H1 (cell line): Measurements from ENCODE around the gene NRAS. TPM values are rescaled to one million over a fixed set of nuclear protein-coding genes. Genes with fewer than 3 reads are reported as not detected.

Source experiments
- CTCF ChIA-PET: fragments of 300-600 bp; sonication (Branson Sonifier 250); formaldehyde crosslinking; loops from one replicate; lab custom pipeline; 2021; ENCODE audit not compliant: partially characterized antibody; lab: Charles Lee
- POLR2A ChIA-PET: fragments of 300-600 bp; sonication (Branson Sonifier 250); formaldehyde crosslinking; loops from one replicate; lab custom pipeline; 2021; ENCODE audit warnings: inconsistent platforms; ENCODE audit not compliant: partially characterized antibody; lab: Charles Lee
- DNase-seq, 2 experiments: peaks; one replicate each; pipeline versions ENCODE4 v3.0.0 to v3.0.0-alpha.2; 2010 to 2022; ENCODE audit warnings: low spot score in 2 of 2, low read depth in 1 of 2, mixed read lengths in 1 of 2
- FAIRE-seq: peaks from 2 replicates; lab custom pipeline; 2011; peaks lifted over from hg19 to GRCh38; lab: Jason Lieb, UNC
- H2AFZ ChIP-seq: 2 replicates; pipeline ENCODE4 v1.8.1; 2012; ENCODE audit warnings: low read length, inconsistent platforms
- H2AK5ac ChIP-seq: 2 replicates; pipeline ENCODE4 v1.6.1; 2013; ENCODE audit warnings: low read depth, low read length
- H2BK120ac ChIP-seq: replicated peaks from 2 replicates; pipeline ENCODE3; 2013; ENCODE audit warnings: low read depth, low read length, inconsistent platforms
- H2BK12ac ChIP-seq: 2 replicates; pipeline ENCODE4 v1.6.1; 2013; ENCODE audit warnings: low read depth, low read length
- H2BK15ac ChIP-seq: 2 replicates; pipeline ENCODE4 v1.6.1; 2013; ENCODE audit warnings: low read length
- H2BK20ac ChIP-seq: 2 replicates; pipeline ENCODE4 v1.6.1; 2013; ENCODE audit warnings: low read length
- H2BK5ac ChIP-seq: 2 replicates; pipeline ENCODE4 v1.6.1; 2013; ENCODE audit warnings: low read depth, low read length
- H3K14ac ChIP-seq: 2 replicates; pipeline ENCODE4 v1.6.1; 2013; ENCODE audit warnings: inconsistent platforms; ENCODE audit not compliant: insufficient read length
- H3K18ac ChIP-seq: 2 replicates; pipeline ENCODE4 v1.6.1; 2013; ENCODE audit warnings: low read length; ENCODE audit errors: extremely low read depth
- H3K23ac ChIP-seq: 2 replicates; pipeline ENCODE4 v1.6.1; 2013; ENCODE audit warnings: inconsistent platforms; ENCODE audit not compliant: insufficient read length
- H3K23me2 ChIP-seq: 2 replicates; pipeline ENCODE4 v1.6.1; 2013; ENCODE audit warnings: low read depth, low read length
- H3K27ac ChIP-seq: 2 replicates; pipeline ENCODE4 v1.6.1; 2011; ENCODE audit warnings: low read depth, low read length, inconsistent platforms
- H3K27me3 ChIP-seq, 4 experiments: replicated peaks in 1 of 4; 1 replicate in 1 of 4; 2 replicates in 3 of 4; pipeline versions ENCODE4 v1.6.1 to v1.8.1; 2011 to 2013; ENCODE audit warnings: low read length in 3 of 4, mild to moderate bottlenecking in 3 of 4, inconsistent platforms in 2 of 4, mixed read lengths in 2 of 4, moderate library complexity in 1 of 4; ENCODE audit not compliant: control insufficient read depth in 3 of 4, insufficient read depth in 3 of 4; ENCODE audit errors: extremely low read depth in 1 of 4
- H3K36me3 ChIP-seq, 4 experiments: 2 replicates each; pipeline versions ENCODE4 v1.6.1 to v1.8.1; 2011 to 2013; ENCODE audit warnings: mild to moderate bottlenecking in 4 of 4, low read length in 3 of 4, moderate library complexity in 2 of 4, control low read depth in 1 of 4, inconsistent platforms in 1 of 4; ENCODE audit not compliant: insufficient read depth in 4 of 4, control insufficient read depth in 2 of 4
- H3K4ac ChIP-seq: replicated peaks from 2 replicates; pipeline ENCODE3; 2013; ENCODE audit warnings: low read length, low read depth, mixed read lengths, inconsistent platforms; ENCODE audit not compliant: insufficient read length
- H3K4me1 ChIP-seq, 4 experiments: replicated peaks in 1 of 4; 1 replicate in 1 of 4; 2 replicates in 3 of 4; pipeline versions ENCODE4 v1.6.1 to v1.8.1; 2011 to 2013; ENCODE audit warnings: low read length in 3 of 4, inconsistent platforms in 2 of 4, mixed read lengths in 1 of 4; ENCODE audit not compliant: insufficient read depth in 4 of 4, control insufficient read depth in 3 of 4
- H3K4me2 ChIP-seq, 2 experiments: 2 replicates each; pipeline versions ENCODE4 v1.6.1 to v1.8.1; 2011 to 2013; ENCODE audit warnings: low read depth in 2 of 2, low read length in 2 of 2, control low read depth in 1 of 2, inconsistent platforms in 1 of 2, mild to moderate bottlenecking in 1 of 2; ENCODE audit not compliant: insufficient read depth in 1 of 2
- H3K4me3 ChIP-seq, 4 experiments: fragments of 200-600, 300-600 bp in 1 of 4; sonication (generic), shearing (Covaris generic), sonication (Bioruptor Twin) in 1 of 4; 2 replicates each; pipeline versions ENCODE4 v1.5.1 to v1.8.1; 2011 to 2016; ENCODE audit warnings: low read length in 4 of 4, low read depth in 3 of 4, control low read depth in 2 of 4, inconsistent platforms in 2 of 4, mild to moderate bottlenecking in 2 of 4, mixed read lengths in 1 of 4, moderate library complexity in 1 of 4; ENCODE audit not compliant: insufficient read depth in 2 of 4; ENCODE audit errors: extremely low read depth in 1 of 4
- H3K56ac ChIP-seq: replicated peaks from 2 replicates; pipeline ENCODE3; 2013; ENCODE audit warnings: low read depth, mild to moderate bottlenecking, mixed read lengths, low read length, inconsistent platforms; ENCODE audit not compliant: insufficient read length
- H3K79me1 ChIP-seq: 2 replicates; pipeline ENCODE4 v1.6.1; 2013; ENCODE audit warnings: low read depth, low read length, control low read depth
- H3K79me2 ChIP-seq, 2 experiments: 2 replicates each; pipeline versions ENCODE4 v1.6.1 to v1.8.1; 2012 to 2013; ENCODE audit warnings: low read length in 2 of 2, mild to moderate bottlenecking in 2 of 2, inconsistent platforms in 1 of 2; ENCODE audit not compliant: insufficient read depth in 2 of 2, control insufficient read depth in 1 of 2
- H3K9ac ChIP-seq, 4 experiments: replicated peaks in 1 of 4; 1 replicate in 1 of 4; 2 replicates in 3 of 4; pipeline versions ENCODE4 v1.6.1 to v1.8.1; 2011 to 2013; ENCODE audit warnings: low read depth in 3 of 4, low read length in 3 of 4, control low read depth in 2 of 4, mild to moderate bottlenecking in 2 of 4, moderate library complexity in 2 of 4, inconsistent platforms in 1 of 4; ENCODE audit errors: extremely low read depth in 1 of 4
- H3K9me3 ChIP-seq, 2 experiments: 2 replicates each; pipeline versions ENCODE4 v1.6.1 to v1.8.1; 2012 to 2013; ENCODE audit warnings: mild to moderate bottlenecking in 2 of 2, moderate library complexity in 2 of 2, control low read depth in 1 of 2, inconsistent platforms in 1 of 2, low read depth in 1 of 2, low read length in 1 of 2, mixed read lengths in 1 of 2; ENCODE audit not compliant: insufficient read depth in 2 of 2
- H4K20me1 ChIP-seq, 2 experiments: replicated peaks in 1 of 2; 2 replicates each; pipeline versions ENCODE3 to v1.8.1; 2011 to 2013; ENCODE audit warnings: inconsistent platforms in 2 of 2, low read length in 2 of 2, mild to moderate bottlenecking in 1 of 2; ENCODE audit not compliant: insufficient read depth in 2 of 2, control insufficient read depth in 1 of 2
- H4K5ac ChIP-seq: 2 replicates; pipeline ENCODE4 v1.6.1; 2013; ENCODE audit warnings: low read length, low read depth, mixed read lengths, inconsistent platforms; ENCODE audit not compliant: insufficient read length
- H4K8ac ChIP-seq: 2 replicates; pipeline ENCODE4 v1.8.0; 2013; ENCODE audit warnings: mild to moderate bottlenecking, moderate library complexity, low read length, inconsistent platforms; ENCODE audit not compliant: insufficient read depth; ENCODE audit errors: extremely low read depth
- H4K91ac ChIP-seq: replicated peaks from 2 replicates; pipeline ENCODE3; 2013; ENCODE audit warnings: low read length, mixed read lengths, inconsistent platforms; ENCODE audit not compliant: insufficient read length
- CTBP2 ChIP-seq: IDR thresholded peaks from 2 replicates; pipeline ENCODE4 v1.7.0; 2011; ENCODE audit warnings: borderline replicate concordance, mild to moderate bottlenecking, moderate library complexity, mixed read lengths, low read length; ENCODE audit not compliant: insufficient read depth, insufficient read length
- POLR2AphosphoS5 ChIP-seq: IDR thresholded peaks from 2 replicates; pipeline ENCODE4 v1.6.1; 2011; ENCODE audit warnings: low read depth, low read length
- SP2 ChIP-seq: IDR thresholded peaks from 2 replicates; pipeline ENCODE4 v1.6.1; 2012; ENCODE audit warnings: mild to moderate bottlenecking, low read length, inconsistent platforms
- WGBS, 2 experiments: shearing (Covaris generic) in 1 of 2; methylation state at CpG; one replicate each; pipeline versions ENCODE4 v1.1.6 to v1.1.7; 2013 to 2015; ENCODE audit warnings: low lambda C conversion rate in 2 of 2, mixed read lengths in 2 of 2, inconsistent platforms in 1 of 2, low coverage in 1 of 2, missing lambda C conversion rate in 1 of 2; ENCODE audit not compliant: insufficient replicate concordance in 2 of 2, insufficient coverage in 1 of 2, insufficient read length in 1 of 2; ENCODE audit errors: extremely low coverage in 1 of 2, missing lambda C conversion rate in 1 of 2; 5-methylcytosine and 5-hydroxymethylcytosine counted together
- polyA plus RNA-seq, 7 experiments: library from polyadenylated mRNA; depleted of rRNA in 3 of 7; stranded (reverse) in 5 of 7; unstranded in 2 of 7; fragments of >200 nt in 5 of 7; fragments of 200-250 nt in 2 of 7; gene quantifications; 1 replicate in 5 of 7; 2 replicates in 1 of 7; 4 replicates in 1 of 7; pipeline versions ENCODE4 v1.2.1 to v1.2.3, GENCODE V29; 2011 to 2013; ENCODE audit warnings: missing spikeins in 2 of 7, mixed read lengths in 2 of 7
- total RNA-seq: library from RNA; stranded (reverse); fragmentation: NEBNext Ultra II Directional; extraction: Animal tissue kit (Norgen Biotek cat#: 25700); gene quantifications from 2 replicates; pipeline ENCODE4 v1.2.1, GENCODE V29; 2021

The NRAS gene
- total and polyA plus RNA-seq, 2 of the 8 experiments (the other 6 are each of a cell fraction or from before 2014, with no cell fraction given): 24.5 to 65.1 TPM

DNA sequence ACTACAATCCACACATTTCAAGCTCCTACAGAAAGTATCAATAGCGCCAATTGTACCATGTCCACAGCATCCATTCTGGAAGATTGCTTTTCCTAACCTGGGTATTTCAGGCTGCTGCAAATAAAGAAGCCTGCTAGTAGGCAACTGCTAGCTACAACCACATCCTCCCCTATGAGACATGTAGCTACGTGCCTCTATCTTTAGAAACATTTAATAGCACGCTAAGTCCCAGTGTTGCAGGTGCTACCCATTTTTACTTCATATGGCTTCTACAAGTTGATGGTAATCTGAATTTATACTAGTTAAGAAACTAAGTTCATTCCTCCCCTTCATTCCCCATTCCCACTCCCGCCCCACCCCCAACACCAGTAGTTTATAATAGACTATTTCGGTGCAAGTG lies 13.8 kb downstream of the NRAS start:
- Histone ChIP-seq H4K20me1 (no peaks in the 10 kb centered on the region), H3K4me2 (no peak overlapping the region), H4K8ac (no peak overlapping the region), H3K27ac (no peak overlapping the region), H3K23ac (peak overlapping the region; percentile 22), H3K4ac (no peak overlapping the region), H3K27me3 (no peaks in the 10 kb centered on the region), H3K14ac (no peak overlapping the region), H4K5ac (no peak overlapping the region), H3K18ac (no peak overlapping the region), H3K23me2 (no peaks in the 10 kb centered on the region), H2BK15ac (no peak overlapping the region), H4K91ac (no peak overlapping the region), H3K4me3 (no peak overlapping the region), H3K36me3 (peaks cover 0 to 18% (median 8%) of the 10 kb centered on the region in 4 experiments; a peak in 6 of 8 replicates), H2BK20ac (no peak overlapping the region), H2BK5ac (no peak overlapping the region), H3K79me1 (no peaks in the 10 kb centered on the region), H2AFZ (no peak overlapping the region), H3K4me1 (no peaks in the 10 kb centered on the region), H3K79me2 (no peaks in the 10 kb centered on the region), H3K56ac (no peak overlapping the region), H2BK12ac (no peak overlapping the region), H2AK5ac (no peak overlapping the region), H3K9ac (no peak overlapping the region), H3K9me3 (no peaks in the 10 kb centered on the region), H2BK120ac (no peak overlapping the region)
- no peak for TF ChIP-seq SP2
- no peak for TF ChIP-seq POLR2AphosphoS5
- TF ChIP-seq CTBP2: no peak
- DNase-seq (no peak), FAIRE-seq (no peak)
- 90% methylated on average over 5 of the region's 5 CpGs; no CpG with 5 or more reads in 1 of the 2 experiments for WGBS, 2 experiments
- ChIA-PET CTCF (interaction anchor here (1.0 kb wide), 1 partner anchor 33 kb away, joined by 4 read pairs; the partner anchor contains the start of gene DENND2C), POLR2A (interaction anchor here (1.2 to 7.6 kb wide), 5 partner anchors 9 to 53 kb away, joined by 3 to 54 read pairs (median 5); partner anchors contain the start of gene NRAS)
